AG04449 (cell line): ENCODE measurements around the gene HMX3.
"Not testable (repeated sequence)": the region's sequence is repeated elsewhere in the genome, so short reads cannot be mapped to it uniquely, and the experiment has no call there.

ENCODE experiments used
- CTCF ChIA-PET: fragments of 350-600 bp; formaldehyde crosslinking; extraction: SDS; loops from one replicate; lab custom pipeline; 2021; ENCODE audit warnings: antibody characterized with exemption; lab: Yijun Ruan, JAX
- POLR2A ChIA-PET: fragments of 400-600, 350-600 bp; formaldehyde crosslinking; extraction: SDS; loops from one replicate; lab custom pipeline; 2020; ENCODE audit warnings: antibody characterized with exemption, inconsistent platforms; lab: Yijun Ruan, JAX
- DNase-seq: peaks from one replicate; pipeline ENCODE4 v3.0.0-alpha.2; 2010; ENCODE audit warnings: low read depth, low spot score
- H3K4me3 ChIP-seq: 2 replicates; pipeline ENCODE4 v1.5.1; 2011; ENCODE audit warnings: low read depth, mild to moderate bottlenecking, control low read depth, low read length
- TF ChIP-seq, protein P1 (sequence below): IDR thresholded peaks from one replicate; pipeline ENCODE4 v1.5.1; 2011; ENCODE audit warnings: mild to moderate bottlenecking, moderate library complexity, low read length, control low read depth, inconsistent platforms; ENCODE audit not compliant: insufficient read depth; ENCODE audit errors: missing control alignments

The HMX3 gene

DNA sequence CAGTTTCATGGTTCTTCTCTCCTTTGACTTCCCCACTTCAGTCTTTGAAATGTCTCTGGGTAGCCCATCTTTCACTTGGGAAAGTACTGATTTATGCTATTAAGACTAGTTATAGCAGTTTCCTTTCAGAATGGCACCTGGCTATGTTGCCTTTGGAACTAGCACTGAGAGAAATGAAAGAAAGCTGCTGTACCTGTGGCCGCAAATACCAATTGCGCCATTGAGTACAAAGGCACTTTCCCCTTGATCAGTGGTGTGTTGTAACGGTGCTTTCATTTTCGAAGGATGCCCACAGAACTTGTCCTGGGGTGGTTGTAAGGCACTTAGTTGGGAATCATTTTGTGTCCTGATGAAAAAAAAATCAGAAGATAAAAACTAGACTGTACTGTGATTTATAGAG, 35.2 kb downstream of the HMX3 start:
- ChIA-PET POLR2A (no interaction called here), CTCF (no interaction called here)
- no peak for DNase-seq
- H3K4me3 ChIP-seq, result no peak overlapping the region
- TF ChIP-seq, protein P1, sequence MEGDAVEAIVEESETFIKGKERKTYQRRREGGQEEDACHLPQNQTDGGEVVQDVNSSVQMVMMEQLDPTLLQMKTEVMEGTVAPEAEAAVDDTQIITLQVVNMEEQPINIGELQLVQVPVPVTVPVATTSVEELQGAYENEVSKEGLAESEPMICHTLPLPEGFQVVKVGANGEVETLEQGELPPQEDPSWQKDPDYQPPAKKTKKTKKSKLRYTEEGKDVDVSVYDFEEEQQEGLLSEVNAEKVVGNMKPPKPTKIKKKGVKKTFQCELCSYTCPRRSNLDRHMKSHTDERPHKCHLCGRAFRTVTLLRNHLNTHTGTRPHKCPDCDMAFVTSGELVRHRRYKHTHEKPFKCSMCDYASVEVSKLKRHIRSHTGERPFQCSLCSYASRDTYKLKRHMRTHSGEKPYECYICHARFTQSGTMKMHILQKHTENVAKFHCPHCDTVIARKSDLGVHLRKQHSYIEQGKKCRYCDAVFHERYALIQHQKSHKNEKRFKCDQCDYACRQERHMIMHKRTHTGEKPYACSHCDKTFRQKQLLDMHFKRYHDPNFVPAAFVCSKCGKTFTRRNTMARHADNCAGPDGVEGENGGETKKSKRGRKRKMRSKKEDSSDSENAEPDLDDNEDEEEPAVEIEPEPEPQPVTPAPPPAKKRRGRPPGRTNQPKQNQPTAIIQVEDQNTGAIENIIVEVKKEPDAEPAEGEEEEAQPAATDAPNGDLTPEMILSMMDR, result no peak

DNA sequence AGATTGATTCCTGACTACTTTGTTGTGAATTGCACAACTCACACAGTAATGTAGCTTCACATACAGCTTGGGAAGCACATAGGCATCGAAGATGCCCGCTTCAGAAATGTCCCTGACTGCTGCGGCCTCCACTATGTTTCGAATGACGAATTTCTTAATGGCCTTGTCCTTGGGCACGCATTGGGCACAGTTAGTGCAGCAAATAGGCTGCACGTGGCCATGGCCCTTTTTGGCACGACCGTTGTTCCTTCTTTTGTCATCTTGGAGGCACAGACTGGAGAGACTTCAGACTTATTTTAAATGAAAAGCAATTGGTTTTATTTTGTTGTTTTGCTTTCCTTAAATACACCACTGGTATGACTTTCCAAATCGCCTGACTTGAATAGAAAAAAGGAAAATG, 35.8 kb downstream of the HMX3 start:
- H3K4me3 ChIP-seq, DNase-seq, POLR2A ChIA-PET: not testable (repeated sequence)
- CTCF ChIA-PET, result interaction anchor here (1.0 kb wide), 1 partner anchor 38 kb away, joined by 3 read pairs; no protein-coding TSS in a partner anchor

DNA sequence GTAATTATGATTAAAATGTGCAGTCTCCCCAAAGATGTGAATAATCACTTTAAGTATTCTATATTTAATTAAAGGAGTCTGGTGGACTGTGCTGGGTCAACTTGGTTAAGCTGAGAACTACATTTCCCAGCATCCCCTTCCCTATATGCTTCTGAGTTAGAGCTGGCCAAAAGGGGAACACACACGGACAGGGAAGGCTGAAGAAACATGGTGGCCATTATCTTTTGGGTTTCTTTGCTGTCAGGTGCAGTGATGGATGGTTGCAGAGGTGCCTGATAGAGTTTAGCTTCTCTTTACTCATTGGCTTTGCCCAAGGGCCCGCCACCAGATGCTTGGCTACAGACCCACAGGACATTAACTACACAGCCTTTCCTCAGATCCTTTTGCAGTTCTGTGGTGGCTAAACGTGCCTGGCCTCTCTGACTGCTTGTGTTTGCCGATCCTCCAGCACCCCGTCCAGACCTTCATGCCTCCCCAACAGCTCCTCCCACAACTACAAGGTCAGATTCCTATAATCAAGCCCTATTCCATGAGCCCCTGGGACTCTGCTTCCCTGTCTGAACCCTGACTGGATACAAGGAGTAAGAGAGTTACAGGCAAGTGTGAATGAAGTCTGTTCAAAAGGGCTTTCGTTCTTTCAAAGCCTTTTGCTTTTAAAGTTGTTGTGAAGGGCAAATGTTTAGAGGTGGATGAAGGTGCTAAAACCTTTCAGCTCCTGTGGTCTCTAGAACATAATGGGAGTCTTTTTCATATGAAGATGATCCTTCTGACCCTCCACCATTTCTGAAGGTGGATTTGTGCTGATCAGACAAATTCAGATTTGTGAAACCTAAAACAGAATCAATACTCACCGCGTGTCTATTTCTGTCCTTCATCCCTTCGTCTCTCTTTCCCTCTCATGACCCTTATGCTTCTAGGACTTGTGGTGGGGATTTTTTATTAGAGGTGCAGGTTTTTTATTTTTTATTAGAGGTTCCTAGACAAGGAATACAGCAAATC, 39.9 kb downstream of the HMX3 start:
- POLR2A ChIA-PET, result no interaction called here
- H3K4me3 ChIP-seq, result no peak overlapping the region
- TF ChIP-seq, protein P1, result no peak
- CTCF ChIA-PET, result interaction anchor here (1.0 kb wide), 2 partner anchors 10 to 42 kb away, joined by 3 read pairs; no protein-coding TSS in a partner anchor
- DNase-seq, result no peak

DNA sequence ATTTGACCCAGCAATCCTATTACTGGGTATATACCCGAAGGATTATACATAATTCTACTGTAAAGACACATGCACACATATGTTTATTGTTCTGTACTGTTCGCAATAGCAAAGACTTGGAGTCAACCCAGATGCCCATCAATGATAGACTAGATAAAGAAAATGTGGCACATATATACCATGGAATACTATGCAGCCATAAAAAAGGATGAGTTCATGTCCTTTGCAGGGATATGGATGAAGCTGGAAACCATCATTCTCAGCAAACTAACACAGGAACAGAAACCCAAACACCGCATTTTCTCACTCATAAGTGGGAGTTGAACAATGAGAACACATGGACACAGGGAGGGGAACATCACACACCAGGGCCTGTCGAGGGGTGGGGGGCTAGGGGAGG, 42.6 kb downstream of the HMX3 start:
- H3K4me3 ChIP-seq, CTCF ChIA-PET, DNase-seq, POLR2A ChIA-PET: not testable (repeated sequence)

DNA sequence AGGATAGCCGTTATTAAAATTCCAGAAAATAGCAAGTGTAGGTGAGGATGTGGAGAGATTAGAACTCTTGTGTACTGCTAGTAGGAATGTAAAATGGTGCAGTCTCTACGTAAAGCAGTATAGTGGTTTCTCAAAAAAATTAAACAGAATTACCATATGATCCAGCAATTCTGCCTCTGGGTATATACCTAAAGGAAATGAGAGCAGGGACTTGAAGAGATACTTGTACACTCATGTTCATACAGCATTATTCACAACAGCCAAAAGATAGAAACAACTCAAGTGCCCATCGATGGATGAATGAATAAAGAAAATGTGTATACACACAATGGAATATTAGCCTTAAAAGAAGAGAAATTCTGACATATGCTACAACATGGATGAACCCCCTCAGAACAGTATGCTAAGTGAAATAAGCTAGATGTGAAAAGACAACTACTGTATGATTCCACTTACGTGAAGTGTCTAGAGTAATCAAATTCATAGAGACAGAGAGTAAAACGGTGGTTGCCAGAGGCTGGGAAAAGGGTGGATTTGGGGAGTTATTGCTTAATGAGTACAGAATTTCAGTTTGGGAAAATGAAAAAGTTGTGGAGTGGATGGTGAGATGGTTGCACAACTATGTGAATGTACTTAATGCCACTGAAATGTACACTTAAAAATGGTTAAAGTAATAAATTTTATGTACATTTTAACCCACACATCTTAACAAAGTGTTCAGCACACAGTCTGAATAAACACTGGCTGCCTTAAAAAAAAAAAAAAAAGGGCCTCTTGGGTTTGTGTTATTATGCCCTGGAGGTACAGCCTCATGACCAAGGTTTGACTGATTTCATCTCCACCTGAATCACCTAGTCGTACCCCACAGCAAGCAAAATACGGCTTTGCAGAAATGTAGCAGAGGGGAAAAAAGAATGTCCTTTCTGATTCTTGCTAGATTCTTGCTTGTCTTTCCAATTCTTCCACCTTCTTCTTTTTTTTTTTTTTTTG, 44.6 kb downstream of the HMX3 start:
- POLR2A ChIA-PET, result no interaction called here
- CTCF ChIA-PET, result no interaction called here
- H3K4me3 ChIP-seq, result no peak overlapping the region
- no peak for DNase-seq
- TF ChIP-seq, protein P1, result no peak

DNA sequence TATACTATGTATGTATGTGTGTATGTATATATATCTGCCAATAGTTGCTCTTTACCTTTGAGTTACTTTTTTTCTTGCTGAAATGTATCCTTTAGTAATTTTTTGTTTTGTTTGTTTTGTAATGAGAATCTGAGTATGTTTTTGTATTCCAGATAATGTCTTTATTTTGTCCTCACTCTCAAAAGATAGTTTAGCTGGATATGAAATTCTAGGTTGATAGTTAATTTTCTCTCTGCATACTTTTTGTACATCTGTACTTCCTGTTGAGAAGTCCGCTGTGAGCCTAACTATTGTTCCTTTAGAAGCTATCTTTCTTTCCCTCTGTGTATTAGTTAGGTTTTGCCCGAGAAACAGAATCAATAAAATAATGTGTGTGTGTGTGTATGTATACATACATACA, 48.0 kb downstream of the HMX3 start:
- CTCF ChIA-PET, result no interaction called here
- TF ChIP-seq, protein P1, result no peak
- H3K4me3 ChIP-seq, result no peak overlapping the region
- POLR2A ChIA-PET, result no interaction called here
- no peak for DNase-seq

DNA sequence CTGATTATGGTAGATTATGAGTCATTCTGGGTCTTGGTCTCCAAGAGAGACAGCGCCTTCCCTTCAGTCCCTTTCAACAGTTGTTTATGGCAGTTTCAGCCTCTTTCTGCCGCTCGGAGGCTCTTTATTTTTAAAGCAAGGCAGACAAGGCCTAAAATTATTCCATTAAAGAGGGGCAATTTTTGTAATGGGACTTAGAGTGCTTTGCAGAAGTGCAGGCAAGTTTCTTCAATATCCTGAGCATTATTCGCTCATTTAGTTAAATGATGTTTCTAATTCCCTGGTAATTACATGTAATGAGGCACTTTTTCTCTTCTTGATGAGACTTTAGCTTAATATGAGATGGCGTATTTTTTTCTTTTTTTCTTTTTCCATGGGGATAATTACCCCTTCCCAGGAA, 52.0 kb downstream of the HMX3 start:
- TF ChIP-seq, protein P1, result no peak
- H3K4me3 ChIP-seq, result no peak overlapping the region
- DNase-seq, result no peak
- ChIA-PET POLR2A (no interaction called here), CTCF (no interaction called here)
